HepG2 (cell line): ENCODE results near the gene TKFC. TPM values are rescaled to one million over a fixed set of nuclear protein-coding genes. Genes with fewer than 3 reads are reported as not detected.

ENCODE experiments used
- AFF4 ChIP-seq: sonication (generic); formaldehyde crosslinking; IDR thresholded peaks from 2 replicates; pipeline ENCODE4 v1.4.0; 2020; ENCODE audit warnings: missing genetic modification reagents
- ATF7 ChIP-seq, 2 experiments: fragments of 450-650 bp in 1 of 2; sonication (generic) in 1 of 2; formaldehyde crosslinking in 1 of 2; IDR thresholded peaks; 2 replicates each; pipeline versions ENCODE4 v1.4.0 to v1.6.1; 2016 to 2020; ENCODE audit warnings: antibody characterized with exemption in 1 of 2, mild to moderate bottlenecking in 1 of 2, missing genetic modification reagents in 1 of 2
- ETV6 ChIP-seq: sonication (generic); formaldehyde crosslinking; conservative IDR thresholded peaks from 2 replicates; pipeline ENCODE4 v1.4.0; 2020; ENCODE audit warnings: missing genetic modification reagents
- GABPA ChIP-seq, 2 experiments: IDR thresholded peaks; 2 replicates each; pipeline ENCODE4 v1.6.1; 2011 to 2016; ENCODE audit warnings: low read depth in 2 of 2, low read length in 1 of 2, missing biosample characterization in 1 of 2, missing genetic modification characterization in 1 of 2
- GTF3A ChIP-seq: sonication (generic); formaldehyde crosslinking; conservative IDR thresholded peaks from 2 replicates; pipeline ENCODE4 v1.4.0; 2020; ENCODE audit warnings: mild to moderate bottlenecking, missing genetic modification reagents
- JARID2 ChIP-seq: sonication (generic); formaldehyde crosslinking; IDR thresholded peaks from 2 replicates; pipeline ENCODE4 v1.8.1; 2023; ENCODE audit warnings: missing genetic modification reagents, inconsistent platforms; ENCODE audit not compliant: insufficient replicate concordance
- NFE2L1 ChIP-seq: sonication (generic); formaldehyde crosslinking; IDR thresholded peaks from 2 replicates; pipeline ENCODE4 v1.4.0; 2020; ENCODE audit warnings: missing genetic modification reagents, mild to moderate bottlenecking, borderline replicate concordance
- NR2C2 ChIP-seq: sonication (generic); formaldehyde crosslinking; IDR thresholded peaks from 2 replicates; pipeline ENCODE4 v1.4.0; 2020; ENCODE audit warnings: missing genetic modification reagents, mild to moderate bottlenecking, moderate library complexity, borderline replicate concordance
- SETDB1 ChIP-seq: sonication (generic); formaldehyde crosslinking; IDR thresholded peaks from 2 replicates; pipeline ENCODE4 v1.5.1; 2020; ENCODE audit warnings: missing genetic modification reagents, mild to moderate bottlenecking, borderline replicate concordance
- SIX1 ChIP-seq: sonication (generic); formaldehyde crosslinking; IDR thresholded peaks from 2 replicates; pipeline ENCODE4 v1.4.0; 2020; ENCODE audit warnings: missing genetic modification reagents, borderline replicate concordance
- SMC3 ChIP-seq: IDR thresholded peaks from 2 replicates; pipeline ENCODE4 v1.6.1; 2011; ENCODE audit warnings: low read length, improper control_type of control experiment
- SRF ChIP-seq: IDR thresholded peaks from 2 replicates; pipeline ENCODE4 v1.6.1; 2011; ENCODE audit warnings: mild to moderate bottlenecking, low read depth, low read length, moderate library complexity
- TFAP4 ChIP-seq: sonication (generic); IDR thresholded peaks from 2 replicates; pipeline ENCODE4 v1.6.1; 2016; ENCODE audit warnings: low read depth, borderline replicate concordance
- ZBTB44 ChIP-seq: sonication (generic); formaldehyde crosslinking; IDR thresholded peaks from 2 replicates; pipeline ENCODE4 v1.4.0; 2020; ENCODE audit warnings: missing genetic modification reagents
- ZNF101 ChIP-seq: sonication (generic); formaldehyde crosslinking; IDR thresholded peaks from 2 replicates; pipeline ENCODE4 v1.4.0; 2020; ENCODE audit warnings: mild to moderate bottlenecking, low read depth, missing genetic modification reagents, borderline replicate concordance
- ZNF362 ChIP-seq: sonication (generic); formaldehyde crosslinking; IDR thresholded peaks from 2 replicates; pipeline ENCODE4 v1.4.0; 2020; ENCODE audit warnings: missing genetic modification reagents, mild to moderate bottlenecking, borderline replicate concordance
- ZNF614 ChIP-seq: IDR thresholded peaks from 2 replicates; pipeline ENCODE4 v1.6.1; 2018; ENCODE audit warnings: missing biosample characterization, missing genetic modification reagents, inconsistent platforms, borderline replicate concordance
- ZNF615 ChIP-seq: sonication (generic); formaldehyde crosslinking; IDR thresholded peaks from 2 replicates; pipeline ENCODE4 v1.5.0; 2020; ENCODE audit warnings: mild to moderate bottlenecking, missing genetic modification reagents, borderline replicate concordance
- ZNF772 ChIP-seq: sonication (generic); formaldehyde crosslinking; IDR thresholded peaks from 2 replicates; pipeline ENCODE4 v1.5.0; 2020; ENCODE audit warnings: mild to moderate bottlenecking, missing genetic modification reagents
- ZNF878 ChIP-seq: sonication (generic); formaldehyde crosslinking; IDR thresholded peaks from 2 replicates; pipeline ENCODE4 v1.8.1; 2023; ENCODE audit warnings: mild to moderate bottlenecking, missing genetic modification reagents, moderate library complexity
- polyA plus RNA-seq, 8 experiments: library from polyadenylated mRNA; depleted of rRNA in 3 of 8; stranded (reverse) in 7 of 8; unstranded in 1 of 8; fragments of >200 nt; fragmentation: Illumina TruSeq in 4 of 8; extraction: Trizol in 4 of 8; gene quantifications; 2 replicates each; pipeline versions ENCODE4 v1.2.1 to v1.2.3, GENCODE V29; 2011 to 2016; ENCODE audit warnings: low read depth in 4 of 8, missing spikeins in 1 of 8, mixed read lengths in 1 of 8; ENCODE audit not compliant: insufficient read depth in 1 of 8
- total RNA-seq, 5 experiments: library from RNA; depleted of rRNA; stranded (reverse); fragments of >200 nt; fragmentation: Illumina TruSeq; extraction: Trizol; gene quantifications; 2 replicates each; pipeline ENCODE4 v1.2.3, GENCODE V29; 2016; ENCODE audit warnings: low read depth in 1 of 5

The TKFC gene
- total and polyA plus RNA-seq, 2 of the 13 experiments (the other 11 are each of a cell fraction or from before 2014, with no cell fraction given), result 147 to 197 TPM

- TF ChIP-seq ZNF362 (CRISPR knock-in tag) (no peak), ZNF614 (CRISPR knock-in tag) (0 out of 2 replicates have a peak, but pooled peaks have one; percentile 42), AFF4 (CRISPR knock-in tag) (no peak), GTF3A (no peak), SMC3 (peak; percentile 77), ZNF615 (CRISPR knock-in tag) (no peak), ZNF772 (no peak), ATF7 (IDR thresholded peaks at IDR 0.05) (no peak), ATF7 (CRISPR knock-in tag; IDR thresholded peaks at IDR 0.05) (no peak), GABPA (IDR thresholded peaks at IDR 0.05; ENCODE audit: low read depth, low read length) (peak; percentile 49), GABPA (CRISPR knock-in tag; IDR thresholded peaks at IDR 0.05; ENCODE audit: low read depth) (peak; percentile 83), ZBTB44 (0 out of 2 replicates have a peak, but pooled peaks have one; percentile 35), TFAP4 (peak; percentile 44; the same call in 1 of the 2 replicates), NR2C2 (CRISPR knock-in tag) (no peak), SETDB1 (CRISPR knock-in tag) (no peak), SRF (no peak), SIX1 (no peak), JARID2 (CRISPR knock-in tag) (no peak), ZNF101 (CRISPR knock-in tag) (no peak), ETV6 (CRISPR knock-in tag) (no peak), NFE2L1 (CRISPR knock-in tag) (no peak), ZNF878 (no peak)
Observed at GRCh38 chr11:61336171-61336935, 3.3 kb downstream of the TKFC start (continued).
